IPS DF 19.7 (cell line): ENCODE data around the gene TUSC2.
"Not testable (repeated sequence)": the region's sequence is repeated elsewhere in the genome, so short reads cannot be mapped to it uniquely, and the experiment has no call there.

ENCODE experiments used
- DNase-seq: peaks from one replicate; pipeline ENCODE4 v3.0.0-alpha.2; 2013; ENCODE audit warnings: low read depth, low spot score

Gene TUSC2

GRCh38 chr3:50318615-50319014 is 9.4 kb downstream of the TUSC2 start:
- no peak for DNase-seq

DNA sequence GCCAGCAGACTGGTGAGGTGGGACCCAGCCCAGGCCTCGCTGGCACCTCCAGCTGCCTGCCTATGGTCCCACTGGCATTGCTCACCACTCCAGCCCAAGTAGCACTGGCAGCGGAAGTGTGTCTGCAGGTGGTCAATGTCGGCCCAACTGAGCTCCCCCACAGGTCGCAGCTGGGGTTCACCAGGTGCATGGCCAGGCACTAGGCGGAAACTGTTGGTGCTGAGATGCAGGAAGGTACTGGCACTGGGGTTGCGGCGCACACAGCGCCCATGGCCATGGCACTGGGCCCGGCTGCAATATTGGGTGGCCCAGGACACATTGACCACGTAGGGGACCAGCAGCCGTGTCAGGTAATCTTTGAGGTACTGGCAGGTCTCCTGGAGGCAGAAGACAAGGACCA is 9.9 kb downstream of the TUSC2 start:
- no peak for DNase-seq

DNA sequence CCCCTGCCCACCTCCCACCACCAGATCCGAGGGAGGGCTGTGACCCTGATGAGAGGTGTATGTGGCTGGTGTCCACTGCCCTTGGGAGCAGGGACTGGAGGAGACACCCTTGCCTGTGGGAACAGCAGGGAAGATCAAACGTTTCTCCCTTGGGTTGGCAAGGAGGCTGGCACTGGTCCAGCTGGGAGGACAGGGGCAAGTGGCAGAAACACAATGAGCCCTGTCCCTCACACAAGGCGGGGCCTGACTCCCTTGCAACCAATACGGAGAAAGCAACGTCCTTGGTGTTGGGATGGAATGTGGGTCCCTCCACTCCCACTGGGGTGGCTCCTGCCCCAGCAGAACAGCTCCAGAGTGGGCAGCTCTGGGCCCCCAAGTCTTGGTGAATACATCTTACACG is 10.7 kb downstream of the TUSC2 start:
- DNase-seq: no peak

DNA sequence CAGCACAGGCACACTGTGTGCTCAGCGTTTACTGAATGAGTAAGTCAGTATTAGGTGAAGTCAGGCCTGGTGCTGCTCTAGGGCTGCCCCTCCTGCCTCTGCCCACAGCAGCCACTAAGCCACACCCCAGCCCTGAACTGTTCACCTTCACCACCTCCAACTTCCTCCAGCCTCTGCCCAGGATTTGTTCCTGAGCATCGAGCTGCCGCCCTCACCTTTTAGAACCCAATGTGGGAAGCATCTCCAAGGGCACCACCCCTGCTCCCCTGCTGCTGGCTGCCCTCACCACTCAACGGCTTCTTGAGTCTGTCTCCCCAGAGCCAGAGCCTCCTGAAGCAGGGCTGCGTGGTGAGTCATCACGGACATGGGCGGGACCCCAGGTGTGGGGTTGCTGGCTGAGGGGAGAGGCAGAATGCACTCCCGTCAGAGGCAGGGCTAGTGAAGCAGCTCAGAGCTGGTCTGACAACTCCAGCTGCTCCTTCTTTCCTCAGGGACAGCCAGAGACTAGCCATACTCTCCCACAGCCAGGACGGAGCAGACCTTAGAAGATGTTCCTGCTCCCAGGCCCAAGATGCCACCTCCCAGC is 11.3 kb downstream of the TUSC2 start:
- DNase-seq: no peak

DNA sequence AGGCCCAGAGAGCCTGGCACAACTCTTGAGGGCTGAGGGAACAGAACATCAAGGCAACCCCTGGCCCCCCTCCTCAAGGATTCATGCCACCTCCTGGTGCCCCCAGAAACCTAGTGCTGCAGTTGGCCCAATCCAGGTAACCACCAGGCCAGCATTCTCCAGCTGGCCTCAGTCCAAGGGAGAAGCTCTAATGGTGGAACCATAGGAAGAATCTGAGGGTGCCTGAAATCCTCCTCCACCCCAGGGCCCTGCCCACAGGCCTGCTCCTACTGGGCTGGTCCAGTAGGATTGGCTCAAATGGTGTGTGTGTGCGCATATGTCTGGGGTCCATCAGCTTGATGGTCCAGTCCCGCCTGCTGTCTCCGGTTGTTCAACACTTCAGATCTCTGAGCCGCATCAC is 13.2 kb downstream of the TUSC2 start:
- DNase-seq: no peak

DNA sequence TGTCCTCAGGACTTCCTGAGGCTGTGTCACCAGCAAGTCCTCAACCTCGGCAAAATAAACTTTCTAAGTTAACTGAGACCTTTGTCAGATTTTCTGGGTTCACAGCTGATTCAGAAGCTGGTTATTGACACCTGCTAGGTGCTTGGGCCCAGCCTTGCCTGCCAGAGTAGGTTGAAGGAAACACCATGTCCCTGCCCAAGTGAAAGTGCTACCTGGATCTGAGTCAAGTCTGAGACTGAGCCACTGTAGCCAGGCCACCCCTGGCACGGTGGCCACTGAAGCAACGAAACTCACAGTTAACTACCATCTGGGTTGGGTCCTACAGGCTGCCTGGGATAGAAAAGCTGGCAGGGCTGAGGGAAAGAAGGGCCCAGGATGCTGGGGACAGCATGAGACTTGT is 13.7 kb downstream of the TUSC2 start:
- DNase-seq: no peak

DNA sequence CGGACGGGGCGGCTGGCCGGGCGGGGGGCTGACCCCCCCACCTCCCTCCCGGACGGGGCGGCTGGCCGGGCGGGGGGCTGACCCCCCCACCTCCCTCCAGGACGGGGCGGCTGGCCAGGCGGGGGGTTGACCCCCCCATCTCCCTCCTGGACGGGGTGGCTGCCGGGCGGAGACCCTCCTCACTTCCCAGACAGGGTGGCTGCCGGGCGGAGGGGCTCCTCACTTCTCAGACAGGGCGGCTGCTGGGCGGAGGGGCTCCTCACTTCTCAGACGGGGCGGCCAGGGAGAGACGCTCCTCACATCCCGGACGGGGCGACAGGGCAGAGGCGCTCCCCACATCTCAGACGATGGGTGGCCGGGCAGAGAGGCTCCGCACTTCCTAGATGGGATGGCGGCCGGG is 16.0 kb downstream of the TUSC2 start:
- not testable (repeated sequence) for DNase-seq

DNA sequence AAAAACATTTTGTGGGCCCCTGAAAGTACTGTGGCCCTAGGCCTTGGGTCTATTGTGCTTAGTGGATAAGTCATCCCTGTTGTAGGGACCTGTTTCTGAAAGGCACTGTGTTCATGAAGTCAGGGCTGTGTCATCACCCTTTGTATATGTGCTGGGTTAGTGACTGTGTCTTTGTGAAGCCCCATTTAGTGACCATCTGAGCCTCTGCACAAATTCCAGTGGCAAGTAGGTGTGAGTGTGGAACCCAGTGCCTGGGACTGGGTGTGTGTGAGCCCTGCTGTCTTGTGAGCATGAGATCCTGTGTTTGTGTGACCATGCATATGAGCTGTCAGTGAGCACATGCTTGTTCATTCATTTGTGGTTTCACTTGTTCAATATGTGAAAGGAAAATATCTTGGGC is 23.4 kb downstream of the TUSC2 start:
- no peak for DNase-seq

GRCh38 chr3:50303013-50303815 is 24.8 kb downstream of the TUSC2 start, which contains the start of gene HYAL1:
Gene HYAL1 (minus strand): TSS chr3:50303574. CDS start chr3:50302956, 618 bp downstream.
- no peak for DNase-seq

GRCh38 chr3:50302095-50303012 is 25.7 kb downstream of the TUSC2 start:
- DNase-seq: no peak

DNA sequence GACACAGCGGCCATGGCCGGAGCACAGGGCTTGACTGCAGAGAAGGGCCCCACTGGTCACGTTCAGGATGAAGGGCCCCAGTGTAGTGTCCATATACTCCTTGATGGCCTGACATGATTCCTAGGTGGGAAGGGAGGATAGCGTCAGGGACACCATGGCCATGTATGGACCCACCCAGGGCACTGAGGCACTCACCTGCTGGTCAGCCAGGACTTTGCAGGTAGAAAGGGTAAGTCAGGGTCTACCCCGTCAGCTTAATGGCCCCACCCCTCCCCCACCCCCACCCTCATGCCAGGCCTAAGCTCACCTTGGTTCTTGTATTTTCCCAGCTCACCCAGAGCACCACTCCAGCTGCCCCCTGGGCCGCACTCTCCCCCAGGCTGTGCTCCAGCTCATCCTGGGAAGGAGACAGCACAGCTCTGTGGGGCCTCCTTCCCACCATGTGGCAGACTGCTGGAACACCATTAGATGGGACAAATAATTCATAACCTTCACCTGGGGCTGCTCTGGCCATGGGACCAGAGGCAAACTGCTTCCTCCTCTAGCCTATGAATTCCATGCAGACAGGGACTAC is 27.3 kb downstream of the TUSC2 start:
- DNase-seq: no peak

- DNase-seq: no peak
Observed at GRCh38 chr3:50299929-50300680, 27.9 kb downstream of the TUSC2 start.

- DNase-seq: no peak
Observed at GRCh38 chr3:50299638-50299928, 28.4 kb downstream of the TUSC2 start.

DNA sequence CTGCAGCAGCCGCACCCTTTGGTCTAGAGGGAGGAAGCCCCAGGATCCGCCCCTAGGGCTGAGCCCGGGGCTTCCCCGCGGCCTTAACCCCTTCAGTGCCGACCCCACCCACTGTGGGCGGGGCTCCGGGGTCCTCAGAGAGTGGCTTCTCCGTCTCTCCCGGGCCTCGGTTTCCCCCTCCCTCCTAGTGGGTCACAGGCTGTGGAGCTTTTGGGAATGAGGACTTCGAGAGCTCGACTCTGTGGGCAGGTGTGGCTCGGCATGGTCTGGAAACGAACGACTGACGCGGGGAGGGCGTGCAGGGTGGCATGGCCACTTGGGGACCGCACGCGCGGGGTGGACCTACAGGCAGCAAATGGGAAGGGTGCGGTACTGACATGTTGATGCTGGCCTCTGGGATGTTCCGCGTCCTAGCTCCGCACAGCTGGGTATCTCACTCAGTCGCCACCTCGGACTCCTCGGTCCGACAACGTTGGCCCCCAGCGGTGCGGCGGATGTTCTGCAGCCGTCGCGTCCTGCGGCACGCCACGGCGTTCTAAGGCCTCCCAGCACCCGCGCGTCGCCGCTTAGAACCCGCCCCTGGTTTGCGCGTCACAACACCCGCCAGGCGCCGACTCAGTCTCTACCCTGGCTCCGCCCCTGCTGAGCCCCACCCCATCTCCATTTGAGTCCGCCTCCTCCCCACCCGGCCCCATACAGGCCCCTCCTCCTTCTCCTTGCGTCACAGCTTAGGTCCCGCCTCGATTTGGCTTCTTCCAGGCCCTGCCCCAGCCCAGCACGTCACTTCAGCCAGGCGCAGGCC is 29.0 kb downstream of the TUSC2 start, which contains the start of the genes HYAL3 and NAA80:
Gene HYAL3 (minus strand): TSS at position 570 of the 802 bp plus-strand sequence. CDS start 3,803 bp downstream, outside the sequence.
Gene NAA80 (minus strand): TSS at position 570 of the 802 bp plus-strand sequence. CDS start 1,942 bp downstream, outside the sequence.
- no peak for DNase-seq

- DNase-seq: no peak
Observed at GRCh38 chr3:50297896-50298725, 29.9 kb downstream of the TUSC2 start.

DNA sequence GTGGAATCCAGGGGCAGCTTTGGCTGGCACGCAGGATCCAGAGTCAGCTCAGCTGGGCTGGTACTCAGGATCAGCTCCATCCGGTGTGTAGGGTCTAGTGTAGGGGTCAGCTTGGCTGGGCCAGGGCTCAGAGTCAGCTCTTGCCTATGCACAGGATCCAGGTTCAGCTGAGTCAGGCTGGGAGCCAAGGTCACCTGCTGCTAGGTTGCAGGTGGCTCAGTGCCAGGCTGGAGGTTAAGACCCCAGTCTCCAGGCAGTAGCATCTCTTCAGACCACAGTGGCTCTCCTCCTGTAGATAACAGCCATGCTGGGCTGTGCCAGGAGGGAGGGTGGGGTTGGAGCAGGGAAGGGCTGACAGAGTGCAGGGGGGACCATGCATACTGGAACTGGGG is 30.6 kb downstream of the TUSC2 start:
- DNase-seq: no peak

GRCh38 chr3:50296721-50297383 is 31.2 kb downstream of the TUSC2 start:
- no peak for DNase-seq

- DNase-seq: no peak
Observed at GRCh38 chr3:50295553-50296431, 32.2 kb downstream of the TUSC2 start.
